K562 (cell line): ENCODE data around the gene LHX3. TPM values are rescaled to one million over a fixed set of nuclear protein-coding genes. Genes with fewer than 3 reads are reported as not detected.

ENCODE experiments used
- ATAC-seq: fragments of 200-7000 bp; cut with Tn5 transposase; 3 replicates; pipeline ENCODE4 v1.9.1; 2020; ENCODE audit warnings: moderate library complexity
- BruUV-seq: library from RNA; stranded (reverse); fragments of 400-500 nt; replicated peaks from 2 replicates; lab custom pipeline; 2021; lab: Mats Ljungman, UMichigan
- CTCF ChIA-PET: fragments of 300-600 bp; formaldehyde crosslinking; extraction: SDS; loops from one replicate; lab custom pipeline; 2021; ENCODE audit warnings: low intra/inter-chr PET ratio; lab: Yijun Ruan, JAX
- POLR2A ChIA-PET: fragments of 300-600, 350-650 bp; sonication (Branson Sonifier 250); formaldehyde crosslinking; extraction: SDS; loops from one replicate; lab custom pipeline; 2021; ENCODE audit warnings: antibody characterized with exemption, inconsistent platforms; lab: Yijun Ruan, JAX
- DNase-seq, 4 experiments: peaks; one replicate each; pipeline versions ENCODE4 v3.0.0 to v3.0.0-alpha.2; 2011 to 2018; ENCODE audit warnings: low spot score in 3 of 4, mixed read lengths in 3 of 4; ENCODE audit errors: extremely low read depth in 1 of 4
- FAIRE-seq: peaks from 2 replicates; lab custom pipeline; 2011; peaks lifted over from hg19 to GRCh38; lab: Jason Lieb, UNC
- H2AFZ ChIP-seq: 2 replicates; pipeline ENCODE4 v1.6.0; 2011; ENCODE audit warnings: low read depth, low read length, control low read depth, inconsistent platforms
- H3K27ac ChIP-seq: fragments of 200-600 bp; 3 replicates; pipeline ENCODE4 v1.8.0; 2011; ENCODE audit warnings: low read depth, mild to moderate bottlenecking, control low read depth, inconsistent platforms, low read length, moderate library complexity, mixed read lengths; ENCODE audit errors: extremely low read depth
- H3K27me3 ChIP-seq, 2 experiments: fragments of 300-600 bp in 1 of 2; 2 replicates in 1 of 2; 3 replicates in 1 of 2; pipeline versions ENCODE4 v1.6.0 to v1.8.0; 2011; ENCODE audit warnings: inconsistent platforms in 2 of 2, low read length in 2 of 2, mild to moderate bottlenecking in 1 of 2, mixed read lengths in 1 of 2, moderate library complexity in 1 of 2; ENCODE audit not compliant: control insufficient read depth in 2 of 2, insufficient read depth in 2 of 2
- H3K36me3 ChIP-seq: fragments of 300-600 bp; 3 replicates; pipeline ENCODE4 v1.8.0; 2011; ENCODE audit warnings: mild to moderate bottlenecking, low read length, inconsistent platforms; ENCODE audit not compliant: control insufficient read depth, insufficient read depth
- H3K4me1 ChIP-seq, 2 experiments: fragments of 200-600 bp in 1 of 2; replicated peaks in 1 of 2; 2 replicates in 1 of 2; 3 replicates in 1 of 2; pipeline versions ENCODE4 v1.5.1 to v1.8.0; 2011; ENCODE audit warnings: inconsistent platforms in 2 of 2, low read length in 2 of 2, mild to moderate bottlenecking in 1 of 2, mixed read lengths in 1 of 2, moderate library complexity in 1 of 2; ENCODE audit not compliant: control insufficient read depth in 2 of 2, insufficient read depth in 2 of 2
- H3K4me2 ChIP-seq: 2 replicates; pipeline ENCODE4 v1.6.1; 2011; ENCODE audit warnings: low read length, control low read depth, inconsistent platforms, mixed read lengths; ENCODE audit not compliant: insufficient read depth
- H3K4me3 ChIP-seq: fragments of 200-600 bp; sonication (generic), shearing (Covaris generic); 2 replicates; pipeline ENCODE4 v1.5.1; 2016; ENCODE audit warnings: control low read depth, inconsistent platforms
- H3K79me2 ChIP-seq: fragments of 200-600 bp; 3 replicates; pipeline ENCODE4 v1.8.0; 2011; ENCODE audit warnings: low read length, inconsistent platforms; ENCODE audit not compliant: control insufficient read depth, insufficient read depth
- H3K9ac ChIP-seq, 2 experiments: 2 replicates each; pipeline versions ENCODE4 v1.6.0 to v1.6.1; 2011; ENCODE audit warnings: low read depth in 2 of 2, low read length in 2 of 2, control low read depth in 1 of 2, inconsistent platforms in 1 of 2, mild to moderate bottlenecking in 1 of 2, mixed read lengths in 1 of 2; ENCODE audit not compliant: insufficient read depth in 1 of 2
- H3K9me1 ChIP-seq: one replicate; pipeline ENCODE4 v1.6.0; 2011; ENCODE audit warnings: inconsistent platforms, mild to moderate bottlenecking, low read length, moderate library complexity; ENCODE audit not compliant: control insufficient read depth, insufficient read depth
- H3K9me3 ChIP-seq: replicated peaks from 2 replicates; pipeline ENCODE4 v1.5.1; 2011; ENCODE audit warnings: low read depth, low read length, inconsistent platforms; ENCODE audit not compliant: control insufficient read depth, insufficient read depth
- H4K20me1 ChIP-seq: replicated peaks from 2 replicates; pipeline ENCODE4 v1.6.1; 2011; ENCODE audit warnings: low read length, inconsistent platforms, mixed read lengths; ENCODE audit not compliant: control insufficient read depth, insufficient read depth
- ATF2 ChIP-seq: sonication (generic); formaldehyde crosslinking; IDR thresholded peaks from 2 replicates; pipeline ENCODE4 v1.8.1; 2022; ENCODE audit warnings: missing genetic modification reagents
- EZH2 ChIP-seq: IDR thresholded peaks from 2 replicates; pipeline ENCODE4 v1.6.1; 2012; ENCODE audit warnings: low read depth, mild to moderate bottlenecking, inconsistent platforms, low read length, borderline replicate concordance
- HNRNPUL1 ChIP-seq: fragments of 200-400 bp; formaldehyde crosslinking; IDR thresholded peaks from 2 replicates; pipeline ENCODE4 v1.6.1; 2017; ENCODE audit warnings: low read length
- ILF3 ChIP-seq: fragments of 450-650 bp; IDR thresholded peaks from 2 replicates; pipeline ENCODE4 v1.6.1; 2018; ENCODE audit warnings: antibody characterized with exemption, mild to moderate bottlenecking, moderate library complexity, borderline replicate concordance
- NFIC ChIP-seq: fragments of 450-650 bp; IDR thresholded peaks from 2 replicates; pipeline ENCODE4 v1.6.1; 2017; ENCODE audit warnings: mild to moderate bottlenecking, inconsistent platforms
- POLR2G ChIP-seq: fragments of 200-400 bp; formaldehyde crosslinking; IDR thresholded peaks from 2 replicates; pipeline ENCODE4 v1.6.1; 2017; ENCODE audit warnings: low read depth, mild to moderate bottlenecking, antibody characterized with exemption, low read length, moderate library complexity
- RBM22 ChIP-seq: fragments of 200-400 bp; formaldehyde crosslinking; IDR thresholded peaks from 2 replicates; pipeline ENCODE4 v1.6.1; 2018; ENCODE audit warnings: low read length, low read depth; ENCODE audit not compliant: poor library complexity, severe bottlenecking
- ZBTB34 ChIP-seq: fragments of 250-450 bp; sonication (Bioruptor Pico); IDR thresholded peaks from 2 replicates; pipeline ENCODE4 v1.8.0; 2021; ENCODE audit warnings: mild to moderate bottlenecking, moderate library complexity
- WGBS: fragments of 100-300 bp; shearing (Covaris generic); methylation state at CpG from one replicate; pipeline ENCODE4 v1.1.6; 2016; ENCODE audit warnings: low coverage, mixed read lengths; ENCODE audit not compliant: insufficient coverage; ENCODE audit errors: missing lambda C conversion rate; 5-methylcytosine and 5-hydroxymethylcytosine counted together
- in situ Hi-C: fragments of 300-500 bp; cut with MboI; formaldehyde crosslinking; loops from 4 replicates; pipeline ENCODE4 v1.15.0; 2018; ENCODE audit warnings: inconsistent platforms, mixed read lengths
- intact Hi-C: fragments of 100-400 bp; cut with micrococcal nuclease; formaldehyde crosslinking; loops from 2 replicates; pipeline ENCODE4 v1.14.2; 2022
- polyA plus RNA-seq, 8 experiments: library from polyadenylated mRNA; depleted of rRNA in 4 of 8; stranded (reverse) in 5 of 8; unstranded in 3 of 8; fragments of >200 nt; fragmentation: Nextera tagmentation in 2 of 8; fragmentation: Illumina TruSeq in 1 of 8; extraction: Ambion mirVana in 2 of 8; extraction: Trizol in 1 of 8; gene quantifications; 2 replicates each; pipeline versions ENCODE4 v1.2.1 to v1.2.3, GENCODE V29; 2011 to 2014; ENCODE audit warnings: inconsistent platforms in 1 of 8, missing spikeins in 1 of 8
- total RNA-seq, 7 experiments: library from RNA; depleted of rRNA in 6 of 7; stranded (reverse); fragments of >200 nt in 6 of 7; fragmentation: Illumina TruSeq in 2 of 7; extraction: Trizol in 2 of 7; gene quantifications; 2 replicates each; pipeline versions ENCODE4 v1.2.1 to v1.2.3, GENCODE V29; 2011 to 2021; ENCODE audit warnings: low replicate concordance in 1 of 7
- TF ChIP-seq, protein P1 (sequence below): fragments of 150-350 bp; conservative IDR thresholded peaks from 2 replicates; pipeline ENCODE4 v1.6.1; 2014; ENCODE audit warnings: low read length

LHX3 gene
- total and polyA plus RNA-seq, 9 of the 15 experiments (the other 6 are each of a cell fraction or from before 2014, with no cell fraction given) = 0.09 TPM; not detected in 8

DNA sequence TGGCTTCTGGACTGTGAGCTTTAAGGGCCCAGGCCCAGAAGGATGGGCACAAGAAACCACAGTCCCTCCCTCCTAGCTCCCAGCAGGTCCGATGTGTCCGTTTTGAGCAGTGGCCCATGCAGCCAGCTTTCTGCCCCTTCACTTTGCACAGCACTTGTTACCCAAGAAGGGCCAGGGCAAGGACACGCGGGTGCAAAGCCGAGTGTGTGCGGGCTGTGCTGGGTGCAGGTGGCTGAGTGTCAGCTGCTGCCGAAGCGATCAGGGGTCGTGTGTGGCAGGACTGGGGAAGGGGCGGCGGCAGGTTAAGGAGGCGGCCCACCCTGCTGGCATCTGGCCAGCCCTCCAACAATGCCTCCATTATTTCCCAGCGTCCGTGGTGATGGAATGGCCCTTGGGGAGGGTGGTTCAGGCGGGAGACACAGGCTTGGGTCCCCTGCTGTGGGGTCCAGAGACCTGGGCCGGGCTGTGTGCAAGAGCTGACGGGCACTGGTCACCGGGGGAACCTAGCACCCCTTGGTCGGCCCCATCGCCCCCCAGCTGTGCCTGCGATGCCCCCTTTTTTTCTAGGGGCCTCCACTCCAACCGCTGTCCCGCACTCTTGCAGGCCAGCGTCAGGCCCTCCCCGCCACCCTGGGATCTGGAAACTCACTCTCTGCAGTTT is 653 bp downstream of the LHX3 start:
- in situ Hi-C loops (no loop called here), intact Hi-C loops (no loop called here)
- no peak for FAIRE-seq
- BruUV-seq = no TSS peak
- H3K27me3 ChIP-seq = peaks cover 19 to 33% of the 10 kb centered on the region in 2 experiments; a peak in 4 of 5 replicates
- no peak overlapping the region for H3K4me2 ChIP-seq
- TF ChIP-seq EZH2 (no peak), RBM22 (peak; percentile 39), POLR2G (peak; percentile 39; the same call in 1 of the 2 replicates), ILF3 (no peak), ZBTB34 (no peak), HNRNPUL1 (no peak), ATF2 (CRISPR knock-in tag) (no peak), NFIC (peak; percentile 38; the same call in 1 of the 2 replicates)
- TF ChIP-seq, protein P1, sequence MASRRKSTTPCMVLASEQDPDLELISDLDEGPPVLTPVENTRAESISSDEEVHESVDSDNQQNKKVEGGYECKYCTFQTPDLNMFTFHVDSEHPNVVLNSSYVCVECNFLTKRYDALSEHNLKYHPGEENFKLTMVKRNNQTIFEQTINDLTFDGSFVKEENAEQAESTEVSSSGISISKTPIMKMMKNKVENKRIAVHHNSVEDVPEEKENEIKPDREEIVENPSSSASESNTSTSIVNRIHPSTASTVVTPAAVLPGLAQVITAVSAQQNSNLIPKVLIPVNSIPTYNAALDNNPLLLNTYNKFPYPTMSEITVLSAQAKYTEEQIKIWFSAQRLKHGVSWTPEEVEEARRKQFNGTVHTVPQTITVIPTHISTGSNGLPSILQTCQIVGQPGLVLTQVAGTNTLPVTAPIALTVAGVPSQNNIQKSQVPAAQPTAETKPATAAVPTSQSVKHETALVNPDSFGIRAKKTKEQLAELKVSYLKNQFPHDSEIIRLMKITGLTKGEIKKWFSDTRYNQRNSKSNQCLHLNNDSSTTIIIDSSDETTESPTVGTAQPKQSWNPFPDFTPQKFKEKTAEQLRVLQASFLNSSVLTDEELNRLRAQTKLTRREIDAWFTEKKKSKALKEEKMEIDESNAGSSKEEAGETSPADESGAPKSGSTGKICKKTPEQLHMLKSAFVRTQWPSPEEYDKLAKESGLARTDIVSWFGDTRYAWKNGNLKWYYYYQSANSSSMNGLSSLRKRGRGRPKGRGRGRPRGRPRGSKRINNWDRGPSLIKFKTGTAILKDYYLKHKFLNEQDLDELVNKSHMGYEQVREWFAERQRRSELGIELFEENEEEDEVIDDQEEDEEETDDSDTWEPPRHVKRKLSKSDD = no peak
- ChIA-PET POLR2A (no interaction called here), CTCF (no interaction called here)
- H3K27ac ChIP-seq = no peak overlapping the region
- H3K9ac ChIP-seq = no peak overlapping the region
- H2AFZ ChIP-seq = no peak overlapping the region
- peaks cover 21 to 75% of the 10 kb centered on the region in 2 experiments for H3K4me1 ChIP-seq
- no peaks in the 10 kb centered on the region for H3K79me2 ChIP-seq
- no peaks in the 10 kb centered on the region for H3K9me3 ChIP-seq
- H3K4me3 ChIP-seq = no peak overlapping the region
- 76% methylated on average over 22 of the region's 25 CpGs for WGBS
- peaks cover 23% of the 10 kb centered on the region; the same call in 2 of the 3 replicates for H3K36me3 ChIP-seq
- no peak for DNase-seq
- peaks cover 19% of the 10 kb centered on the region for H4K20me1 ChIP-seq
- no peak for ATAC-seq
- peaks cover 4% of the 10 kb centered on the region for H3K9me1 ChIP-seq
